Ovary (tissue), 3 donors: Measurements from ENCODE around the gene IRF5.

Experiments used
- EP300 ChIP-seq: sonication (generic); formaldehyde crosslinking; IDR thresholded peaks from one replicate; pipeline ENCODE4 v1.6.1; 2017; ENCODE audit warnings: antibody characterized with exemption
- TF ChIP-seq, protein P1 (sequence below), 3 donors: fragments of 450-650 bp in 2 of 3; fragments of 200-600 bp in 1 of 3; IDR thresholded peaks; one replicate each; pipeline versions ENCODE4 v1.5.1 to v1.8.0; 2016 to 2022; ENCODE audit warnings: antibody characterized with exemption in 3 of 3, mild to moderate bottlenecking in 1 of 3
- donor health status: DM: no; HTN: no; CAD: no.

DNA sequence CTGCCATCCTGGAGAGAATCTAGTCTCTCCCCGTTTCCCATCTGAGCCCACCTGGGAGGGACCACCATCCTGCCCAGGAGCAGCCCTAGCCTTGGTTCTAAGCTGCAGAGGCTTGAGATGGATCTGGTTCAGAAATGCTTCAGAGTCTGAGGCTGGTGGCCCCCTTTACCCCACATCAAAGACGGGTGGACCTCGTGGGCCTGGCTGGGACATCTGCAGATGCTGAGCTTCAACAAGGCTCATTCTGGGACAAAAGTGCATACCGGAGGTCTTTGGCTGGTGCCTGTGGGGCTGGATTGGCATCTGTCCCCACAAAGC is 4.9 kb upstream of the IRF5 start:
- TF ChIP-seq, protein P1, sequence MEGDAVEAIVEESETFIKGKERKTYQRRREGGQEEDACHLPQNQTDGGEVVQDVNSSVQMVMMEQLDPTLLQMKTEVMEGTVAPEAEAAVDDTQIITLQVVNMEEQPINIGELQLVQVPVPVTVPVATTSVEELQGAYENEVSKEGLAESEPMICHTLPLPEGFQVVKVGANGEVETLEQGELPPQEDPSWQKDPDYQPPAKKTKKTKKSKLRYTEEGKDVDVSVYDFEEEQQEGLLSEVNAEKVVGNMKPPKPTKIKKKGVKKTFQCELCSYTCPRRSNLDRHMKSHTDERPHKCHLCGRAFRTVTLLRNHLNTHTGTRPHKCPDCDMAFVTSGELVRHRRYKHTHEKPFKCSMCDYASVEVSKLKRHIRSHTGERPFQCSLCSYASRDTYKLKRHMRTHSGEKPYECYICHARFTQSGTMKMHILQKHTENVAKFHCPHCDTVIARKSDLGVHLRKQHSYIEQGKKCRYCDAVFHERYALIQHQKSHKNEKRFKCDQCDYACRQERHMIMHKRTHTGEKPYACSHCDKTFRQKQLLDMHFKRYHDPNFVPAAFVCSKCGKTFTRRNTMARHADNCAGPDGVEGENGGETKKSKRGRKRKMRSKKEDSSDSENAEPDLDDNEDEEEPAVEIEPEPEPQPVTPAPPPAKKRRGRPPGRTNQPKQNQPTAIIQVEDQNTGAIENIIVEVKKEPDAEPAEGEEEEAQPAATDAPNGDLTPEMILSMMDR (IDR thresholded peaks at IDR 0.05), result no peak
- TF ChIP-seq EP300, result no peak
